Ramos (cell line): ENCODE measurements around the gene SLC17A7.

Experiments used
- in situ Hi-C: fragments of 300-500 bp; cut with MboI; formaldehyde crosslinking; loops from one replicate; pipeline ENCODE4 v1.14.3; 2022; ENCODE audit warnings: low sequenced_read_pairs; ENCODE audit not compliant: unreplicated experiment

SLC17A7 gene

DNA sequence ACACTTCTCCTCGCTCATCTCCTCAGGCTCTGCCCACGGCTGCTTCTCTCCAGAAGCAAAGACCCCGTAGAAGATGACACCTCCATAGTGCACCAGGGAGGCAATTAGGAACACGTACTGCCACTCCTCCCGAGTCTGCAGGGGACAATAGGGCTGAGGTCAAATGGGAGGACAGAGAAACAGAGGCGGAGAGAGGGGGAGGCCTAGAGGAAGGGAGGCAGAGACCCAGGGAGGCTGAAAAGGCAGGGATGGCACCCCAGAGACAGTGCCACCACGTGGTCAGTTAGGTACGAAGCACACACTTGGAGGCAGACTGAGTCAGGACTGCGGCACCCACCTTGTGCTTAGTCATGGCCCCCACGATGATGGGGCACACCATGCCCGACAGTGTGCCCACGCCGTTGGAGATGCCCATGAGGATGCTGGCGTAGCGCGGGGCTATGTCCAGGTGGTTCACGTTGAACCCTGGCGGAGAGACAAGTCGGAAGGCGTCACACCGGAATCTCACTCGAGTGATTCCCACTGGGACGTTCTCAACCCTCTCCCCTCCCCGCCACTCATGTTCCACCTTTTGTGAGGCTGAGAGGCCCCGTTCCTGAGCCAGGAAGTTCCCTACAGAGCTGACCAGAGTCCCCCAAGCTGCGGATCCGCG is 10.5 kb downstream of the SLC17A7 start:
- in situ Hi-C loops: no loop called here

GRCh38 chr19:49430172-49430677 is 11.1 kb downstream of the SLC17A7 start:
- in situ Hi-C loops: no loop called here

DNA sequence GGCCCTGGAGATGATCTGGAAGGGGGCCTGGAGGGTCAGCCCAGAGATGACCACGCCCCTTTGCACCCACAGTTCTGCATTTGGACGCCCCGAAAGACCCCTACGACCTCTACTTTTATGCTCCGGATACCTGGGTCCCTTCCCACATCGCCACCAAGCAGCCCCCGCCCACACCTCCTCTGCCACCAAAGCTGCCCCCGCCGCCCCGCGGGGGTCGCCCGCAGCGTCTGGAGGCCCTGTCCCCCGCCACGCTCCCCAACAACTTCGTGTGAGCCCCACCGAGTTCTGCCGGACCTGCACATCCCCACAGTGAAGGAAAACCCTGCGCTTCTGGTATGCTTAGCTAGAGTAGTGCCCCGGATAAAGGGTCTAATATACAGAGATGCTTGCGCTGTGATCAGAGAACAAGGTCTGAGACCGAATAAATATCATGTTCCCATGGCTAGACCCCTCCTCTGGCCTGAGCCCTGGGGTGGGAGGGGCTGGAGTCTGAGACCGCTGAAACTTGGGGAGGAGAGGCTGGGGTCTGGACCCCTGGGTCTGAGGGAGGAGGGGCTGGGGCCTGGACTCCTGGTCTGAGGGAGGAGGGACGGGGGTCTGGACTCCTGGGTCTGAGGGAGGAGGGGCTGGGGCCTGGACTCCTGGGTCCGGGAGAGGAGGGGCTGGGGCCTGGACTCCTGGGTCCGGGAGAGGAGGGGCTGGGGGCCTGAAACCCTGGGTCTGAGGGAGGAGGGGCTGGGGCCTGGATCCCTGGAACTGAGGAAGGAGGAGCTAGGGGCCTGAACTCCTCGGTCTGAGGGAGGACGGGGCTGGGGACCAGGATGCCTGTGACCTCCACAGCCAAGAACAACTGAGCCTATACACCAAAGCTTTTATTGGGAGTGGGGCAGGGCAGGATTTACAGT is 12.5 kb downstream of the SLC17A7 start:
- in situ Hi-C loops: no loop called here

DNA sequence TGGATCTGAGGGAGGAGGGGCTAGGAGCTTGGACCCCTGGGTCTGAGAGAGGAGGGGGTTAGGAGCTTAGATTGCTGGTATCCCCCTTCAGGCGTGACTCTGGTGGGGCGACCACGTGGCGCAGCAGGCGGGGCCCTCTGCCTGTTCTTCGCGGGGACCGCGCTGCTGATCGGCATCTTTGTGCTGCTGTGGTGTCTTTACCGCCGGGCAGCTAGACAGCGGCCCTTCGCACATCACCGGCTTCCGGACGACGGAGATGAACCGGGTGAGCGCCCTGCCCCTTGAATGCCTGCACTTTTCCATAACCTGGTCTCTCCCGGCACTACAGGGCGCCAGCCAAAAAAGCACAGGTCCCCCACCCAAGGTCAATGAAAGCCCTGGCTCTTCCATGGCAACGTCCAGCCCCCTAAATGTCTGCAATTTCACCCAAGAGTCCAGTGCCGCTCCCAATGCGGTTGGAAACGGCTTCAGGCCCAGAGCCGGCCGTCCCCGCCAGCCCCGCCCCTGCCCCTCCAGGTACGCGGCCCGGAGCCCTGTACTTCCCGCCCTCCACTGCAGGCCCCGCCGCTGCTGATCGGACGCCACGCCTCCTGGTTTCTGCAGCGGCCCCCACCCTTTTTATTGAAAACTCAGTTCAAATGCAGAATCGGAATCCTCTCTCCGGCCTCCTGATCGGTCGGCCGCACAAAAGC is 13.3 kb downstream of the SLC17A7 start:
- in situ Hi-C loops: no loop called here

DNA sequence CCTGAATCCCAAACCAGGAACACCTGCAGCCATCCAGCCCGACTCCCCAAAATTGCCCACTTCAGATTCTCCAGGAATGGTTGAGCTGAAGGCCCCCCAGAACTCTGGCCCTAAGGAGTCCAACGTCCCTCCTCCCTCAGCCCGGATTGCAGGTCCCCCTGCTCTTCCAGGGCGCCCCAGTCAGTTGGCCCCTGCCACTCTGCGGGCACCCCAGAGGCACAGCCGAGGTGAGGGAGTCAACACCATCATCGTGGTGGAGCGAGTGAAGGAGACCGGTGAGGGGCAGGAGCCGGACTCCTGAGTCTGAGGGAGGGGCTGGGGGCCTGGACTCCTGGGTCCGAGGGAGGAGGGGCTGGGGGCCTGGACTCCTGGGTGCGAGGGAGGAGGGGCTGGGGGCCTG is 14.0 kb downstream of the SLC17A7 start:
- in situ Hi-C loops: no loop called here

- in situ Hi-C loops: no loop called here
Measured at GRCh38 chr19:49425922-49426592, 15.3 kb downstream of the SLC17A7 start.

GRCh38 chr19:49425178-49425577 is 16.1 kb downstream of the SLC17A7 start, which contains the start of gene GFY:
TSS of gene GFY (plus strand) at chr19:49425388. CDS start at chr19:49426431, 1,043 bp downstream.
- in situ Hi-C loops: no loop called here

GRCh38 chr19:49423985-49424303 is 17.4 kb downstream of the SLC17A7 start:
- in situ Hi-C loops: no loop called here

DNA sequence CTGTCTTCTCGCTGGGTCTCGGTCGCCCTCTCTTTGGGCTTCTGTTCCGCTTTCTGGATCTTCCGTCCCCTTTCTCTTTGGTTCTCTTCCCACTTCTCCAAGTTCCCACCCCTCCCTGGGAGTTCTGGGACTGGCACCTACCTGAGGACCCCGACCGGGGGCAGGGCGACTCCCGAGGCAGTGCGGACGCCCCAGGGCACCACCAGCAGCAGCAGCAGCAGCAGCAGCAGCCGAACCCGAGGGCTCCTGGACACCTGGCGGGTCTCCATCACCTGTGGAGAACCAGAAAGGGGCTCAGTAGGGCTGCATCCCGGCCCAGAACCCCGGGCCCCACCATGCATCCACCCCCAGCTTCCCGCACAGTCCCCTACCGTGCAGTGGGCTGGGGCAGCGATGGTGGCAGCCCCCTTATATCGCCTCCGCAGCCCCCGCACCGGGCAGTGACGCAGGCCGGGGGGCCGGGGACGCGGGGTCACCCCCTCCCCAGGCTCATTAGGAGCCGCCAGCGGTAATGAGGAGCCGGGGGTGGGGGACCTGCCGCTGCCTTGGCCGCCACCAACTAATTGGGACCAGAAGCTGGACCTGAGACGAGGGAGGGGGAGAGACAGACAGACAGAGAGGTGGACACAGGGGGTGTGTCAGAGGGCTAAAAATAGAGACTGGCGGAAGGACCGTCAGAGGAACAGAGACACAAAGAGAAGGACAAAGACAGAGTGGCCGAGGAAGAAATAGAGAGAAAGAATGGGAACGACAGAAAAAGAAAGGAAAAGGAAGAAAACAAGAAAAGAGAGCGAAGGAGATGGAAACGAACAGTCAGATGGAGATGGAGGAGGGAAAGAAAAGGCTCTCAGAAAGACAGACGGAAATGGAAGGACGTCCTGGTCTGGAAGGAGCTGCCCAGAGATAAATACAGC is 18.0 kb downstream of the SLC17A7 start, which contains the start of gene PTH2:
TSS of gene PTH2 (minus strand) at position 371 of the 914 bp plus-strand sequence. CDS start at position 269, 102 bp downstream.
- in situ Hi-C loops: no loop called here

GRCh38 chr19:49422407-49423070 is 18.8 kb downstream of the SLC17A7 start:
- in situ Hi-C loops: no loop called here

- in situ Hi-C loops: no loop called here
Measured at GRCh38 chr19:49421878-49422202, 19.5 kb downstream of the SLC17A7 start.

DNA sequence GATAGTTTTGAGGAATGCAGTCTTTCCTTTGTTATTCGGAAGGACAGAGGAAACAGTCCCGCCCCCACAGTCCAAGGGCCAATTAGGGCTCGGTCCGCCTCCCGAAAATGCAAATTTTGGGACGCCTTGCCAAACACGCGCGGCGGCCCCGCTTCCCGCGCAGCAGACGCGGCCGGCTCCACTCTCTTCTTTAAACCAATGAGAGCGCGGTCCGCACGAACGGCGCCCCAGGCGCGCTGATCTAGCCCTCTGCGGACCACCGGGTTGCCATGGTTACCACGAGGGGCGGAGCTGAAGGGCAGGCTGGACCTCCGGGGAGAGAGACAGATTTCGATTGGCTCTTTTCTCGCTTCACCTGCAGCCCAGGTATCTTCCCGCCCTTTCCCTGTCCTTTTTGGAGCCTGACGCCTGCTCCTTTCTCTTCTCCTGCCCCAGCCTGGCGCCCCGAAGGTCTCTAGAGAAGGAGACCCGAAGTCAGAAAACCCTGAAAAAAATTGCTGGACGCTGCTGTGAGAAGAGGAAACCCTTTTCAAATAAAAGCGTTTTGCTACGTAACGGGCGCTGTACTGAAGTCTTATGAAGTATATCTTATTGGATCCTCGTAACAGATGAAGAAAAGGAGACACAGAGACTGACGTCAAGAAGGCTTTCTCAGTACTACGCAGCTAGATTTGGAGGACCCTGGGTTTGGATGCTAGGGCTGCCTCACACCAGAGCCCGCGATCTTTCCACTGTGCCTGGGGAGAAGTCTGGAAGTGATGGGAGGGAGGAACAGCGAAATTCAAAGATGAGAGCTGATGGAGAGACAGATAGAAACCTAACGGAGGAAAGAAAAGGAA is 20.1 kb downstream of the SLC17A7 start:
- in situ Hi-C loops: no loop called here

DNA sequence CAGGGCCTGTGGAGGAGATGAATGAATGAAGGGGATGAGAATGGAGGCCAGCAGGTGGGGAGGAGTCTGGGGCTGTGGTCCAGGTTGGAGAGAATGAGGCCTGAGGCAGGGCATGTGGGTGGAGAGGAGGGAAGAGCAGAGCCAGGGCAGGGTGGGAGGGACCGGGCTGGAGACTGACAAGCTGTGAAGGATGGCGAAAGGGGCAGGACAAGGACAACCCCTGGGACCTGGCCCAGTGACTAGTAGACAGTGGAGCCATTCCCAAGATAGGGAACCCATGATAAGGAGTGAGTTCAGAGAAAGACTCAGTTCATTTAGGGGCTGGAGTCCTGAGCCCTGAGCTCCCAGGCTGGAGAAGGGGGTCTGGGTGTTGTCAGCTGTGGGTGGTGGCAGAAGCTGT is 21.1 kb downstream of the SLC17A7 start:
- in situ Hi-C loops: no loop called here

DNA sequence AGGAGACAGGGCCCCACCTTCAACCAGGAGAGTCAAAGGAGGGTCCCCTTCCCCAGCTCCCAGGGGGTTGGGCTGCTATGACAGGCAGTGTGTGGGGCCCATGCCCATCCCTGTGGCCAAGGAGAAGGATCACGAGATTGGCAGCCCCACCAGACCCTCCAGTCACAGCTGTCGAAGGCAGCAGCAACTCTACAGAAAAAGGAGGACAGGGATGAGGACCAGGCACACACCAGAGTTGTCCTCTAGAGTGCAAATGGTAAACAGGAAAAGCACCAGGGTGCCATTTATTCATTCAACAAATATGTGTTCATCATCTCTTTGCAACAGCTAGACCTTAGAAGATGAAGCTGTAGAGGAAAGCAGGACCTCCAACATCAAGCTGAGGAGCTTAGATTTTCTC is 22.2 kb downstream of the SLC17A7 start:
- in situ Hi-C loops: no loop called here

DNA sequence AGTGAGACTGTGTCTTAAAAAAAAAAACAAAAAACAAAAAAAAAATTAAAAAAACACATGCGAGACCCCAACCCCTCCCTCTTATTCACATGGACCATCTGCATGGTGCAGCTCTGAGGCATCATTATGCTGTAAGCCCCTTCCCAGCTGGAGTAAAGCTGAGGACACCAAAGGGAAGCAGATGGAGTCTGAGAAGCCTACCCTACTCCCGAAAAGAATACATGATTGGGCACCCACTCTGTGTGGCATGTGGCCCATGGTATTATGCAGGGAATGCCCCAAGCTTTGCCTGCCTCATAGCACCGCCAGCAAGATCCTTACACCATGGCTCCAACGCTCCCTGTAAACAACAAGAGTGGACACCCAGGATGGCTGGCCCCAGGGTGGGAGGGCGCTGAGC is 22.8 kb downstream of the SLC17A7 start:
- in situ Hi-C loops: no loop called here

GRCh38 chr19:49417088-49417487 is 24.2 kb downstream of the SLC17A7 start:
- in situ Hi-C loops: no loop called here

DNA sequence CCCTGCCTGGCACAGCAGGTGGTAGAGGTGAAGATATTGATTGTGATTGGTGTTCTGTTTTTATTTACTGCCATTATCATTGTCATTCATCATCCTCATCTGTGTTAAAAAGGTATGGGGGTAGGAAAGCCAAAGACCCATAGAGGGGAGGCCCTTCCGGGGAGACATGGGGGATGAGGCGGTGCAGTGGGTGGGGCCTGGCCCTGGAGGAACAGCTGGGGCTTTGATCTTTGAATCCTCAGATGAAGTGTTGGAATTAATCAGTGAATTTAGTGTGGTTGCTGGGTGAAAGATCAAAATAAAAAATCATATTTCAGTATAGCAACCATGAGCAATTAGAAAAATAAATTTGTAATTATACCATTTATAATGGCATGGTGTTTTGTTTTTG is 25.5 kb downstream of the SLC17A7 start:
- in situ Hi-C loops: no loop called here
